GM12891 (cell line): Measurements from ENCODE around the gene OR5C1.
"Not testable (repeated sequence)": the region's sequence is repeated elsewhere in the genome, so short reads cannot be mapped to it uniquely, and the experiment has no call there.

Source experiments
- DNase-seq: peaks from one replicate; pipeline ENCODE4 v3.0.0; 2011; ENCODE audit warnings: low spot score; ENCODE audit not compliant: insufficient read length
- FAIRE-seq: peaks from 2 replicates; lab custom pipeline; 2011; peaks lifted over from hg19 to GRCh38; lab: Jason Lieb, UNC
- PAX5 ChIP-seq: IDR thresholded peaks from 2 replicates; pipeline ENCODE4 v1.6.1; 2011; ENCODE audit warnings: low read length, moderate library complexity, mild to moderate bottlenecking; ENCODE audit not compliant: insufficient read depth, severe bottlenecking
- POLR2A ChIP-seq: IDR thresholded peaks from 2 replicates; pipeline ENCODE4 v1.6.1; 2011; ENCODE audit warnings: low read depth, low read length, control low read depth
- POLR2AphosphoS5 ChIP-seq: IDR thresholded peaks from 2 replicates; pipeline ENCODE4 v1.6.1; 2011; ENCODE audit warnings: low read depth, low read length, control low read depth
- POU2F2 ChIP-seq: IDR thresholded peaks from 2 replicates; pipeline ENCODE4 v1.6.1; 2011; ENCODE audit warnings: low read depth, mild to moderate bottlenecking, control low read depth, low read length, moderate library complexity
- SPI1 ChIP-seq: IDR thresholded peaks from 2 replicates; pipeline ENCODE4 v1.6.1; 2011; ENCODE audit warnings: low read depth, low read length, control low read depth
- TAF1 ChIP-seq: IDR thresholded peaks from 2 replicates; pipeline ENCODE4 v1.6.1; 2011; ENCODE audit warnings: low read depth, low read length, control low read depth

Gene OR5C1

GRCh38 chr9:122786338-122786737 is 2.4 kb upstream of the OR5C1 start:
- DNase-seq (no peak), FAIRE-seq (no peak)
- TF ChIP-seq POU2F2 (no peak), POLR2A (no peak), TAF1 (no peak), PAX5 (no peak), POLR2AphosphoS5 (no peak), SPI1 (no peak)

DNA sequence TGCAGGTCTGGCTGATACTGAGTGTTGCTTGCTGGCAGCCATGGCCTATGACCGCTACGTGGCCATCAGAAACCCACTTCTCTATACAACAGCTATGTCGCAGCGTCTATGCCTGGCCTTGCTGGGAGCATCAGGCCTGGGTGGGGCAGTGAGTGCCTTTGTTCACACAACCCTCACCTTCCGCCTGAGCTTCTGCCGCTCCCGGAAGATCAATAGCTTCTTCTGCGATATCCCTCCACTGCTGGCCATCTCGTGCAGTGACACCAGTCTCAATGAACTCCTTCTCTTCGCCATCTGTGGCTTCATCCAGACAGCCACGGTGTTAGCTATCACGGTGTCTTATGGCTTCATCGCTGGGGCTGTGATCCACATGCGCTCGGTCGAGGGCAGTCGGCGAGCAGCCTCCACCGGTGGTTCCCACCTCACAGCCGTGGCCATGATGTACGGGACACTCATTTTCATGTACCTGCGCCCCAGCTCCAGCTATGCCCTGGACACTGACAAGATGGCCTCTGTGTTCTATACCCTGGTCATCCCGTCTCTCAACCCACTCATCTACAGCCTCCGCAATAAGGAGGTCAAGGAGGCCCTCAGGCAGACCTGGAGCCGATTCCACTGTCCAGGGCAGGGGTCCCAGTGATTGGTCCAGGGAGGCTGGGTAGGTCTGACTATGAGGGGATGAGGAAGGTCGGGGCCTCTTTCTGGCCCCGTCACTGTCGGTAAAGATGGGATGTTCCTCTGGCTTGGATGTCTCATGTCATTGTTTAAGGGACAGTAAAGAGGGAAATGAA is 718 bp downstream of the OR5C1 start:
- TF ChIP-seq POLR2AphosphoS5: no peak
- no peak for TF ChIP-seq SPI1
- TF ChIP-seq PAX5: no peak
- no peak for TF ChIP-seq POU2F2
- no peak for TF ChIP-seq TAF1
- TF ChIP-seq POLR2A: no peak
- FAIRE-seq: no peak
- no peak for DNase-seq

- FAIRE-seq (no peak), DNase-seq (no peak)
- TF ChIP-seq PAX5: no peak
- TF ChIP-seq POU2F2: no peak
Measured at GRCh38 chr9:122791872-122792669, 3.3 kb downstream of the OR5C1 start.

DNA sequence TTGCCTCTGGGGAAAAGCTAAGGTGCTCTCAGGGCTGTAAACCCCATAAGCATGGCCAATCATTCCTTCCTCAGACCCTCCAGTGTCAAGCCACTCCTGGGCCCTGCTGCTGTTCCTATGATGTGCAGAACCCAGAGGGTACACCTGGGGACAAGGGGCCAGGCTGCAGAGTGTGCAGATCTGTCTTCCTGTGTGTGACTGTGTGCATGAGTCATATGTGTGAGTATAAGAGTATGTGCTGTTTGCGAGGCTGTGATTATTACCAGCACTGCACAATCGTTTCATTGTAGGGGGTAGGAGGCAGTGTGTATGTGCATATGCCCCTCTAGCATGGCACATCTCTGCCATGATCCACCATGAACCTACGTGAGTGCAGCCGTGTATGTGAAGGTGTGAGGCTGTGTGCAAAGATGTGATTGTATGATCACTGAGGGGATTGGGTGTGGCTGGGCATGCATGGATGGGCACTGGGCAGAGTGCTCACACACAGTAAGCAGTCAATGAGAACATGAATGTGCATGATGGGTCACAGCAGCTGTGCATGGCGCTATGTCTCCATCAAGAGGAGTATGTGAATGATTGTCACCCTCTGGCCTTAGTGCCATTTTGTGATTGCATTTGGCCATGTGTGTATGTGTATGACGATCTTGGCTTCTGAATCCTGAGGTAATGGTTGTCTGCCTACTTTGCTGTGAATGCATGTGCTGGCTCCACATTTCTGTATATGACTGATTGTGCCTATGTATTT is 8.8 kb downstream of the OR5C1 start:
- TF ChIP-seq POLR2AphosphoS5 (no peak), TAF1 (no peak), POLR2A (no peak), PAX5 (no peak), POU2F2 (no peak)
- FAIRE-seq (no peak), DNase-seq (no peak)

DNA sequence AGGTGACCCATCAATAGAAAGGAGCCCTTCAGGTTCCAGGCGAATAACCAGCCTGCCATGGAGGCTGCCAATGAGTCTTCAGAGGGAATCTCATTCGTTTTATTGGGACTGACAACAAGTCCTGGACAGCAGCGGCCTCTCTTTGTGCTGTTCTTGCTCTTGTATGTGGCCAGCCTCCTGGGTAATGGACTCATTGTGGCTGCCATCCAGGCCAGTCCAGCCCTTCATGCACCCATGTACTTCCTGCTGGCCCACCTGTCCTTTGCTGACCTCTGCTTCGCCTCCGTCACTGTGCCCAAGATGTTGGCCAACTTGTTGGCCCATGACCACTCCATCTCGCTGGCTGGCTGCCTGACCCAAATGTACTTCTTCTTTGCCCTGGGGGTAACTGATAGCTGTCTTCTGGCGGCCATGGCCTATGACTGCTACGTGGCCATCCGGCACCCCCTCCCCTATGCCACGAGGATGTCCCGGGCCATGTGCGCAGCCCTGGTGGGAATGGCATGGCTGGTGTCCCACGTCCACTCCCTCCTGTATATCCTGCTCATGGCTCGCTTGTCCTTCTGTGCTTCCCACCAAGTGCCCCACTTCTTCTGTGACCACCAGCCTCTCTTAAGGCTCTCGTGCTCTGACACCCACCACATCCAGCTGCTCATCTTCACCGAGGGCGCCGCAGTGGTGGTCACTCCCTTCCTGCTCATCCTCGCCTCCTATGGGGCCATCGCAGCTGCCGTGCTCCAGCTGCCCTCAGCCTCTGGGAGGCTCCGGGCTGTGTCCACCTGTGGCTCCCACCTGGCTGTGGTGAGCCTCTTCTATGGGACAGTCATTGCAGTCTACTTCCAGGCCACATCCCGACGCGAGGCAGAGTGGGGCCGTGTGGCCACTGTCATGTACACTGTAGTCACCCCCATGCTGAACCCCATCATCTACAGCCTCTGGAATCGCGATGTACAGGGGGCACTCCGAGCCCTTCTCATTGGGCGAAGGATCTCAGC is 11.6 kb downstream of the OR5C1 start, which contains the start of gene OR1K1:
Gene OR1K1 (plus strand): TSS at position 58 of the 995 bp plus-strand sequence. CDS start 0 bp downstream, at position 58.
- FAIRE-seq: no peak
- TF ChIP-seq POU2F2 (no peak), PAX5 (no peak), POLR2A (no peak), TAF1 (no peak), SPI1 (no peak), POLR2AphosphoS5 (no peak)
- no peak for DNase-seq

- FAIRE-seq (no peak), DNase-seq (no peak)
- TF ChIP-seq POLR2A (no peak), POLR2AphosphoS5 (no peak), SPI1 (no peak), POU2F2 (no peak), TAF1 (no peak), PAX5 (no peak)
Measured at GRCh38 chr9:122806661-122807060, 17.9 kb downstream of the OR5C1 start.

DNA sequence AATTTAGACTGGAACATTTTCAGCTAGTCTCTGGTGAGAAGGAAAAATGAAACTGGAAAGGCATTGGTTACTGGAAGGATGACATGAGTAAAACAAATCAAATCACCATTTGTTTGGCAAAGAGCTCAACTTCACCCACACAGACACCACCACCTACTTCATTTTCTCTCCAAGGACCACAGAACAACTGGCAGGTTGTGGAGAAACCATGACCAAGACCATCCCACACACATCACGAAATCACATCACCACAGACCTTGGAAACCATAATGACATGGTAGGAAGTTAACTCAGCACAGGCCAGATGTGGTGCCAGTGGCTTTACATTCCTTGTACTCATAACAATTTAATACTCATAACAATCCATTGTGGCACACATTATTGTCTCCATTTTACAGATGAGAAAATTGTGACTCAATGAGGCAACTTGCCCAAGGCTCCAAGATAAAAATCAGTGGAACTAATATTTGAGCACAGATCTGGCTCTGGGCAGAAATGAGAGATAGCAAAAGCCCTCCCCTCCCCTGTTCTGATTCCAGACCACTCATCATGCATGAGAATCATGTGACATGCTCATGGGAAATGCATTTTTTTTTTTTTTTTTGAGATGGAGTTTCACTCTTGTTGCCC is 18.7 kb downstream of the OR5C1 start:
- no peak for TF ChIP-seq POU2F2
- TF ChIP-seq PAX5: no peak
- TF ChIP-seq SPI1: no peak
- TF ChIP-seq POLR2A: no peak
- TF ChIP-seq POLR2AphosphoS5: no peak
- TF ChIP-seq TAF1: no peak
- no peak for FAIRE-seq
- DNase-seq: no peak

GRCh38 chr9:122808141-122808540 is 19.4 kb downstream of the OR5C1 start:
- FAIRE-seq (no peak), DNase-seq (no peak)
- TF ChIP-seq POLR2A (no peak), PAX5 (no peak), TAF1 (no peak), POU2F2 (no peak), POLR2AphosphoS5 (no peak), SPI1 (no peak)

- not testable (repeated sequence) for DNase-seq, FAIRE-seq
Measured at GRCh38 chr9:122809261-122809660, 20.5 kb downstream of the OR5C1 start.
